Astrocyte (in vitro differentiated cells and primary cell): ENCODE data around the gene SETD6. TPM values are rescaled to one million over a fixed set of nuclear protein-coding genes. Genes with fewer than 3 reads are reported as not detected.
A peak's percentile ranks its signal among the peaks of the same experiment; 100 is the strongest.

Experiments
- DNase-seq: peaks from one replicate; pipeline ENCODE4 v3.0.0-alpha.2; 2010; ENCODE audit warnings: low read depth
- FAIRE-seq: peaks from 2 replicates; lab custom pipeline; 2011; peaks lifted over from hg19 to GRCh38; lab: Jason Lieb, UNC
- H2AFZ ChIP-seq: 2 replicates; pipeline ENCODE4 v1.6.0; 2012; ENCODE audit warnings: low read depth, low read length, inconsistent platforms
- H3K27ac ChIP-seq: 2 replicates; pipeline ENCODE4 v1.5.1; 2011; ENCODE audit warnings: low read depth, low read length, inconsistent platforms
- H3K27me3 ChIP-seq: 2 replicates; pipeline ENCODE4 v1.6.0; 2011; ENCODE audit warnings: low read length, inconsistent platforms; ENCODE audit not compliant: insufficient read depth
- H3K36me3 ChIP-seq: 2 replicates; pipeline ENCODE4 v1.5.1; 2011; ENCODE audit warnings: low read length, inconsistent platforms; ENCODE audit not compliant: insufficient read depth
- H3K4me1 ChIP-seq: 2 replicates; pipeline ENCODE4 v1.5.1; 2011; ENCODE audit warnings: low read length, inconsistent platforms; ENCODE audit not compliant: insufficient read depth
- H3K4me2 ChIP-seq: 2 replicates; pipeline ENCODE4 v1.6.0; 2012; ENCODE audit warnings: low read length, inconsistent platforms
- H3K4me3 ChIP-seq: 2 replicates; pipeline ENCODE4 v1.5.1; 2011; ENCODE audit warnings: low read depth, mild to moderate bottlenecking, low read length, inconsistent platforms; ENCODE audit not compliant: insufficient read depth
- H3K79me2 ChIP-seq: 2 replicates; pipeline ENCODE4 v1.6.0; 2012; ENCODE audit warnings: mild to moderate bottlenecking, low read length, inconsistent platforms; ENCODE audit not compliant: insufficient read depth
- H3K9ac ChIP-seq: 2 replicates; pipeline ENCODE4 v1.6.0; 2012; ENCODE audit warnings: mild to moderate bottlenecking, low read length, inconsistent platforms
- H3K9me3 ChIP-seq: 2 replicates; pipeline ENCODE4 v1.5.1; 2012; ENCODE audit warnings: low read depth, mild to moderate bottlenecking, low read length, inconsistent platforms; ENCODE audit not compliant: insufficient read depth
- H4K20me1 ChIP-seq: 2 replicates; pipeline ENCODE4 v1.6.0; 2012; ENCODE audit warnings: low read length, inconsistent platforms; ENCODE audit not compliant: insufficient read depth
- H3K27ac Mint-ChIP-seq: one replicate; pipeline ENCODE4 v1.8.0; 2021; ENCODE audit warnings: mild to moderate bottlenecking, mixed read lengths; ENCODE audit not compliant: unreplicated experiment
- H3K27me3 Mint-ChIP-seq: one replicate; pipeline ENCODE4 v1.8.0; 2021; ENCODE audit warnings: low read depth, mixed read lengths; ENCODE audit not compliant: unreplicated experiment
- H3K36me3 Mint-ChIP-seq: one replicate; pipeline ENCODE4 v1.8.0; 2021; ENCODE audit warnings: low read depth, mixed read lengths; ENCODE audit not compliant: unreplicated experiment
- H3K4me1 Mint-ChIP-seq: one replicate; pipeline ENCODE4 v1.8.0; 2021; ENCODE audit warnings: low read depth, mixed read lengths; ENCODE audit not compliant: unreplicated experiment
- H3K4me3 Mint-ChIP-seq: one replicate; pipeline ENCODE4 v1.8.0; 2021; ENCODE audit warnings: mild to moderate bottlenecking, moderate library complexity, mixed read lengths; ENCODE audit not compliant: unreplicated experiment
- H3K9me3 Mint-ChIP-seq: one replicate; pipeline ENCODE4 v1.8.0; 2021; ENCODE audit warnings: mild to moderate bottlenecking, mixed read lengths; ENCODE audit not compliant: unreplicated experiment
- EZH2 ChIP-seq: IDR thresholded peaks from 2 replicates; pipeline ENCODE4 v1.6.1; 2012; ENCODE audit warnings: mild to moderate bottlenecking, low read length, inconsistent platforms; ENCODE audit not compliant: insufficient read depth
- total RNA-seq: library from RNA; stranded (reverse); gene quantifications from 2 replicates; pipeline ENCODE4 v1.2.1, GENCODE V29; 2021
- TF ChIP-seq, protein P1 (sequence below): IDR thresholded peaks from 2 replicates; pipeline ENCODE4 v1.5.1; 2011; ENCODE audit warnings: low read depth, mild to moderate bottlenecking, inconsistent platforms, low read length, moderate library complexity; ENCODE audit not compliant: insufficient read depth

SETD6 gene
- total RNA-seq, 1 donor from 2014 or later, result 6.7 TPM

DNA sequence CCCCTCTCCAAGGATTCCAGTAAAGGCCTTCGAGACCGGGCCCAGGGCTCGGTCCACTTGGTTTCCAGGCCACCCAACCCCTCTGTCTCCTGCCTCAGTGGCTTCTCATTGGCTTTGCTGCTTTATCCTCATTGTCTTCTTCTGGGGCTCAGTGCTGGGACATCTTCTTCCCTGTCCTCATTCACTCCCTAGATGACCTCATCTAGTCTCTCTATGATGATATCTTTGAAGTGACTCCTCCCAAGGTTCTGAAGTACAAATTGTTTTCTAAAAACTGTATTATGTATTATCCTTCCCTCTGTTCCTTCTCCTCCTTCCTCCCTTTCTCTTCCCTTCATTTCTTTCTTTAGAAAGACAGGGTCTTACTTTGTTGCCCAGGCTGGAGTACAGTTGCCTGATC, 42.5 kb upstream of the SETD6 start:
- Histone ChIP-seq H3K4me2 (no peak overlapping the region), H3K79me2 (no peaks in the 10 kb centered on the region), H3K9me3 (no peaks in the 10 kb centered on the region), H3K36me3 (no peaks in the 10 kb centered on the region), H3K27ac (no peak overlapping the region), H4K20me1 (no peaks in the 10 kb centered on the region), H3K27me3 (peaks cover 8% of the 10 kb centered on the region), H3K4me1 (no peaks in the 10 kb centered on the region), H3K9ac (no peak overlapping the region), H2AFZ (no peak overlapping the region), H3K4me3 (no peak overlapping the region)
- Mint-ChIP-seq H3K36me3 (peaks cover 3% of the 10 kb centered on the region), H3K4me3 (no peak overlapping the region), H3K27me3 (peaks cover 48% of the 10 kb centered on the region), H3K27ac (no peak overlapping the region), H3K4me1 (no peaks in the 10 kb centered on the region), H3K9me3 (peaks cover 4% of the 10 kb centered on the region)
- TF ChIP-seq, protein P1, sequence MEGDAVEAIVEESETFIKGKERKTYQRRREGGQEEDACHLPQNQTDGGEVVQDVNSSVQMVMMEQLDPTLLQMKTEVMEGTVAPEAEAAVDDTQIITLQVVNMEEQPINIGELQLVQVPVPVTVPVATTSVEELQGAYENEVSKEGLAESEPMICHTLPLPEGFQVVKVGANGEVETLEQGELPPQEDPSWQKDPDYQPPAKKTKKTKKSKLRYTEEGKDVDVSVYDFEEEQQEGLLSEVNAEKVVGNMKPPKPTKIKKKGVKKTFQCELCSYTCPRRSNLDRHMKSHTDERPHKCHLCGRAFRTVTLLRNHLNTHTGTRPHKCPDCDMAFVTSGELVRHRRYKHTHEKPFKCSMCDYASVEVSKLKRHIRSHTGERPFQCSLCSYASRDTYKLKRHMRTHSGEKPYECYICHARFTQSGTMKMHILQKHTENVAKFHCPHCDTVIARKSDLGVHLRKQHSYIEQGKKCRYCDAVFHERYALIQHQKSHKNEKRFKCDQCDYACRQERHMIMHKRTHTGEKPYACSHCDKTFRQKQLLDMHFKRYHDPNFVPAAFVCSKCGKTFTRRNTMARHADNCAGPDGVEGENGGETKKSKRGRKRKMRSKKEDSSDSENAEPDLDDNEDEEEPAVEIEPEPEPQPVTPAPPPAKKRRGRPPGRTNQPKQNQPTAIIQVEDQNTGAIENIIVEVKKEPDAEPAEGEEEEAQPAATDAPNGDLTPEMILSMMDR, result no peak
- TF ChIP-seq EZH2, result no peak
- no peak for FAIRE-seq
- no peak for DNase-seq

DNA sequence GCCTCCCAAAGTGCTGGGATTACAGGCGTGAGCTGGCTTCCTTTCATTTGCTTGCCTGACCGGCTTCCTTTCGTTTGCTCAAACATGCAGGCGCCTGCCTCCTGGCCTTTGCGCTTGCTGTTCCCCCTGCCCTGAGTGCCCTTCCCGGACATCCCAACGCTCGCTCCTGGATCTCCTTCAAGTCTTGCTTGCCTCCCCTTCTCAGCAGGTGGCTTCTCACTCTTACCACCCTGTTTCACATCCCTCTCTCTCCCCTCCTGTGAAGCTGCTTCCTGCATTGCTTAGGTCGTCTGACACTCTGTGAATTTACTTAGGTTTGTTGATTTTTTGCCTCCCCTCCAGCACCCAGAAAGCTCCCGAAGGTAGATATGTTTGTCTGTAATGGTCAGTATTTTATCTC, 41.0 kb upstream of the SETD6 start:
- FAIRE-seq (no peak), DNase-seq (no peak)
- Histone ChIP-seq H3K4me2 (no peak overlapping the region), H2AFZ (no peak overlapping the region), H3K4me3 (no peak overlapping the region), H3K27ac (no peak overlapping the region), H3K79me2 (no peaks in the 10 kb centered on the region), H4K20me1 (no peaks in the 10 kb centered on the region), H3K36me3 (no peaks in the 10 kb centered on the region), H3K27me3 (peaks cover 8% of the 10 kb centered on the region), H3K9ac (no peak overlapping the region), H3K4me1 (no peaks in the 10 kb centered on the region), H3K9me3 (no peaks in the 10 kb centered on the region)
- TF ChIP-seq, protein P1, result no peak
- TF ChIP-seq EZH2, result no peak
- peak overlapping the region; percentile 4 for H3K4me3 Mint-ChIP-seq
- H3K27me3 Mint-ChIP-seq, result peaks cover 34% of the 10 kb centered on the region
- no peak overlapping the region for H3K27ac Mint-ChIP-seq
- peaks cover 4% of the 10 kb centered on the region for H3K9me3 Mint-ChIP-seq
- H3K36me3 Mint-ChIP-seq, result peaks cover 3% of the 10 kb centered on the region
- H3K4me1 Mint-ChIP-seq, result no peaks in the 10 kb centered on the region

DNA sequence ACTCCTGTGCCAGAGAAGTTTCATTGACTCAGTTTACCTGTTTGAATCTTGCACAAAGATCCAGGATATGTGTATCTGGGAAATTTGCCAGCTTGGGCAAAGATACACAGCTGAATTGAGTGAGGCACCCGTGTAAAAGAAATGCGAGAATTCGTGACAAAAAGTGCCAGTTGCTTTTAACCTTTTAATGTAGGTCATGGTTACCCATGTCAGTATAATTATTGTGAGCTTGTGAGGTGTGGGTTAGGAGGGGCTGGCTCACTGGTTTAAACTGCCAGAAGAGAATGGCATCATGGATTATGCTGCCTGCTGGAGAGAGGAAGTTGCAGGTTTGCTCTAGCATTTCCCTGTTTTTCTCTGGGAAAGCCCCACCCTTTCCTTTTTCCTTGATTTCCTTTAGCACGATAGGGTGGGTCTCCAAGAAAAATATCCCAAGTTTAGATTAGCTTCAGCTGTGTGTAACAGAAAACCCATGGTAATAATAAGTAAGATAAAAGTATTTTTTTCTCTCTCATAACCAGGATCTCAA, 40.2 kb upstream of the SETD6 start:
- H3K79me2 ChIP-seq, result no peaks in the 10 kb centered on the region
- DNase-seq (no peak), FAIRE-seq (no peak)
- no peak overlapping the region for H3K4me2 ChIP-seq
- peaks cover 6% of the 10 kb centered on the region for H3K9me3 Mint-ChIP-seq
- no peaks in the 10 kb centered on the region for H3K36me3 ChIP-seq
- H3K27ac Mint-ChIP-seq, result no peak overlapping the region
- no peak overlapping the region for H2AFZ ChIP-seq
- no peak overlapping the region for H3K4me3 Mint-ChIP-seq
- H3K27me3 Mint-ChIP-seq, result peaks cover 31% of the 10 kb centered on the region
- no peaks in the 10 kb centered on the region for H3K4me1 Mint-ChIP-seq
- no peak overlapping the region for H3K27ac ChIP-seq
- H3K4me3 ChIP-seq, result no peak overlapping the region
- no peak for TF ChIP-seq EZH2
- TF ChIP-seq, protein P1, result no peak
- H3K4me1 ChIP-seq, result no peaks in the 10 kb centered on the region
- H3K27me3 ChIP-seq, result peaks cover 8% of the 10 kb centered on the region
- H3K36me3 Mint-ChIP-seq, result peaks cover 3% of the 10 kb centered on the region
- no peaks in the 10 kb centered on the region for H3K9me3 ChIP-seq
- H3K9ac ChIP-seq, result no peak overlapping the region
- H4K20me1 ChIP-seq, result no peaks in the 10 kb centered on the region
